ENCODE measurements around the gene PRRX2.

Gene PRRX2

GRCh38 chr9:129671065-129671464, 5.6 kb downstream of the PRRX2 start:
- Histone ChIP-seq H3K4me3 (ENCODE audit: low read depth, low read length, poor library complexity, severe bottlenecking) (no peak overlapping the region), H3K27ac (ENCODE audit: low read depth, low read length, poor library complexity, severe bottlenecking) (no peak overlapping the region), H3K9me3 (ENCODE audit: low read length) (no peaks in the 10 kb centered on the region), H3K27me3 (ENCODE audit: insufficient read depth, low read length) (no peaks in the 10 kb centered on the region), H3K9ac (ENCODE audit: low read length) (no peak overlapping the region), H3K4me2 (ENCODE audit: low read length) (no peak overlapping the region), H4K20me1 (ENCODE audit: insufficient read depth, low read length) (no peaks in the 10 kb centered on the region), H3K4me1 (ENCODE audit: insufficient read depth, low read length, severe bottlenecking) (no peaks in the 10 kb centered on the region), H3K79me2 (ENCODE audit: insufficient read depth, low read length) (no peaks in the 10 kb centered on the region), H3K9me2 (ENCODE audit: low read depth, low read length) (no peaks in the 10 kb centered on the region), H3F3A (ENCODE audit: insufficient read depth, low read length) (no peaks in the 10 kb centered on the region), H3K36me3 (ENCODE audit: insufficient read depth, low read length) (no peaks in the 10 kb centered on the region), H2AFZ (ENCODE audit: low read length) (no peak overlapping the region)
- TF ChIP-seq EZH2 (IDR thresholded peaks at IDR 0.05; ENCODE audit: borderline replicate concordance, low read length), result no peak
- TF ChIP-seq, protein P1, sequence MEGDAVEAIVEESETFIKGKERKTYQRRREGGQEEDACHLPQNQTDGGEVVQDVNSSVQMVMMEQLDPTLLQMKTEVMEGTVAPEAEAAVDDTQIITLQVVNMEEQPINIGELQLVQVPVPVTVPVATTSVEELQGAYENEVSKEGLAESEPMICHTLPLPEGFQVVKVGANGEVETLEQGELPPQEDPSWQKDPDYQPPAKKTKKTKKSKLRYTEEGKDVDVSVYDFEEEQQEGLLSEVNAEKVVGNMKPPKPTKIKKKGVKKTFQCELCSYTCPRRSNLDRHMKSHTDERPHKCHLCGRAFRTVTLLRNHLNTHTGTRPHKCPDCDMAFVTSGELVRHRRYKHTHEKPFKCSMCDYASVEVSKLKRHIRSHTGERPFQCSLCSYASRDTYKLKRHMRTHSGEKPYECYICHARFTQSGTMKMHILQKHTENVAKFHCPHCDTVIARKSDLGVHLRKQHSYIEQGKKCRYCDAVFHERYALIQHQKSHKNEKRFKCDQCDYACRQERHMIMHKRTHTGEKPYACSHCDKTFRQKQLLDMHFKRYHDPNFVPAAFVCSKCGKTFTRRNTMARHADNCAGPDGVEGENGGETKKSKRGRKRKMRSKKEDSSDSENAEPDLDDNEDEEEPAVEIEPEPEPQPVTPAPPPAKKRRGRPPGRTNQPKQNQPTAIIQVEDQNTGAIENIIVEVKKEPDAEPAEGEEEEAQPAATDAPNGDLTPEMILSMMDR (IDR thresholded peaks at IDR 0.05; ENCODE audit: low read length), result no peak

GRCh38 chr9:129671519-129671918, 6.1 kb downstream of the PRRX2 start:
- Histone ChIP-seq H3K9me3 (ENCODE audit: low read length) (no peaks in the 10 kb centered on the region), H3K36me3 (ENCODE audit: insufficient read depth, low read length) (no peaks in the 10 kb centered on the region), H3K27ac (ENCODE audit: low read depth, low read length, poor library complexity, severe bottlenecking) (no peak overlapping the region), H3K4me3 (ENCODE audit: low read depth, low read length, poor library complexity, severe bottlenecking) (no peak overlapping the region), H3F3A (ENCODE audit: insufficient read depth, low read length) (no peaks in the 10 kb centered on the region), H2AFZ (ENCODE audit: low read length) (no peak overlapping the region), H3K27me3 (ENCODE audit: insufficient read depth, low read length) (no peaks in the 10 kb centered on the region), H3K79me2 (ENCODE audit: insufficient read depth, low read length) (no peaks in the 10 kb centered on the region), H3K4me1 (ENCODE audit: insufficient read depth, low read length, severe bottlenecking) (no peaks in the 10 kb centered on the region), H3K4me2 (ENCODE audit: low read length) (no peak overlapping the region), H3K9me2 (ENCODE audit: low read depth, low read length) (no peaks in the 10 kb centered on the region), H3K9ac (ENCODE audit: low read length) (no peak overlapping the region), H4K20me1 (ENCODE audit: insufficient read depth, low read length) (no peaks in the 10 kb centered on the region)
- no peak for TF ChIP-seq EZH2 (IDR thresholded peaks at IDR 0.05; ENCODE audit: borderline replicate concordance, low read length)
- TF ChIP-seq, protein P1 (IDR thresholded peaks at IDR 0.05; ENCODE audit: low read length), result no peak

DNA sequence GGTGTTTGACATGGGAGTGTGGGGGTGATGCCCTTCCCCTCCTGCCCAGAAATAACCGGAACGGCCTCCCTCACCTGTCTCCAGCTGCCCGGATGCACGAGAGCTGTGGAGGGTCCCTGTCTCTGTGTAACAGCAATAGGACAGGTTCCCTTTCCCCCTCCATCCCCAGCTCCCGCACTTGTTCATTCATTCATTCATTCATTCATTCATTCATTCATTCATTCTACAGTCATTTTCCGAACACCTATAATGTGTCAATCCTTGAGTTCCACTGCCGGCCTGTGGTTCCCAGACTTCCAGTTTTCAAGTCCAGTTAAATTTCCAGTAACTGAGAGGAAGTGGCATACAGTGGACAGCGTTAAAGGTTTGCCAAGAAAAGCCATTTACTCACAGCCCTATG, 7.3 kb downstream of the PRRX2 start:
- no peak for TF ChIP-seq EZH2 (IDR thresholded peaks at IDR 0.05; ENCODE audit: borderline replicate concordance, low read length)
- TF ChIP-seq, protein P1 (IDR thresholded peaks at IDR 0.05; ENCODE audit: low read length), result no peak
- no peaks in the 10 kb centered on the region for H3F3A ChIP-seq (ENCODE audit: insufficient read depth, low read length)
- H3K36me3 ChIP-seq (ENCODE audit: insufficient read depth, low read length), result no peaks in the 10 kb centered on the region
- no peak overlapping the region for H3K4me3 ChIP-seq (ENCODE audit: low read depth, low read length, poor library complexity, severe bottlenecking)
- no peaks in the 10 kb centered on the region for H4K20me1 ChIP-seq (ENCODE audit: insufficient read depth, low read length)
- H3K9me2 ChIP-seq (ENCODE audit: low read depth, low read length), result no peaks in the 10 kb centered on the region
- H2AFZ ChIP-seq (ENCODE audit: low read length), result no peak overlapping the region
- no peak overlapping the region for H3K4me2 ChIP-seq (ENCODE audit: low read length)
- H3K9me3 ChIP-seq (ENCODE audit: low read length), result no peaks in the 10 kb centered on the region
- no peaks in the 10 kb centered on the region for H3K27me3 ChIP-seq (ENCODE audit: insufficient read depth, low read length)
- H3K27ac ChIP-seq (ENCODE audit: low read depth, low read length, poor library complexity, severe bottlenecking), result no peak overlapping the region
- H3K9ac ChIP-seq (ENCODE audit: low read length), result no peak overlapping the region
- no peaks in the 10 kb centered on the region for H3K4me1 ChIP-seq (ENCODE audit: insufficient read depth, low read length, severe bottlenecking)
- no peaks in the 10 kb centered on the region for H3K79me2 ChIP-seq (ENCODE audit: insufficient read depth, low read length)

Measured in OCI-LY1 (cell line).